K562 (cell line): Measurements from ENCODE around the gene BRPF1. TPM values are rescaled to one million over a fixed set of nuclear protein-coding genes. Genes with fewer than 3 reads are reported as not detected.

Experiments
- ATAC-seq: fragments of 200-7000 bp; cut with Tn5 transposase; 3 replicates; pipeline ENCODE4 v1.9.1; 2020; ENCODE audit warnings: moderate library complexity
- BruUV-seq: library from RNA; stranded (reverse); fragments of 400-500 nt; replicated peaks from 2 replicates; lab custom pipeline; 2021; lab: Mats Ljungman, UMichigan
- CTCF ChIA-PET: fragments of 300-600 bp; formaldehyde crosslinking; extraction: SDS; loops from one replicate; lab custom pipeline; 2021; ENCODE audit warnings: low intra/inter-chr PET ratio; lab: Yijun Ruan, JAX
- POLR2A ChIA-PET: fragments of 300-600, 350-650 bp; sonication (Branson Sonifier 250); formaldehyde crosslinking; extraction: SDS; loops from one replicate; lab custom pipeline; 2021; ENCODE audit warnings: antibody characterized with exemption, inconsistent platforms; lab: Yijun Ruan, JAX
- DNase-seq, 4 experiments: peaks; one replicate each; pipeline versions ENCODE4 v3.0.0 to v3.0.0-alpha.2; 2011 to 2018; ENCODE audit warnings: low spot score in 3 of 4, mixed read lengths in 3 of 4; ENCODE audit errors: extremely low read depth in 1 of 4
- FAIRE-seq: peaks from 2 replicates; lab custom pipeline; 2011; peaks lifted over from hg19 to GRCh38; lab: Jason Lieb, UNC
- H2AFZ ChIP-seq: 2 replicates; pipeline ENCODE4 v1.6.0; 2011; ENCODE audit warnings: low read depth, low read length, control low read depth, inconsistent platforms
- H3K27ac ChIP-seq: fragments of 200-600 bp; 3 replicates; pipeline ENCODE4 v1.8.0; 2011; ENCODE audit warnings: low read depth, mild to moderate bottlenecking, control low read depth, inconsistent platforms, low read length, moderate library complexity, mixed read lengths; ENCODE audit errors: extremely low read depth
- H3K27me3 ChIP-seq, 2 experiments: fragments of 300-600 bp in 1 of 2; 2 replicates in 1 of 2; 3 replicates in 1 of 2; pipeline versions ENCODE4 v1.6.0 to v1.8.0; 2011; ENCODE audit warnings: inconsistent platforms in 2 of 2, low read length in 2 of 2, mild to moderate bottlenecking in 1 of 2, mixed read lengths in 1 of 2, moderate library complexity in 1 of 2; ENCODE audit not compliant: control insufficient read depth in 2 of 2, insufficient read depth in 2 of 2
- H3K36me3 ChIP-seq: fragments of 300-600 bp; 3 replicates; pipeline ENCODE4 v1.8.0; 2011; ENCODE audit warnings: mild to moderate bottlenecking, low read length, inconsistent platforms; ENCODE audit not compliant: control insufficient read depth, insufficient read depth
- H3K4me1 ChIP-seq, 2 experiments: fragments of 200-600 bp in 1 of 2; replicated peaks in 1 of 2; 2 replicates in 1 of 2; 3 replicates in 1 of 2; pipeline versions ENCODE4 v1.5.1 to v1.8.0; 2011; ENCODE audit warnings: inconsistent platforms in 2 of 2, low read length in 2 of 2, mild to moderate bottlenecking in 1 of 2, mixed read lengths in 1 of 2, moderate library complexity in 1 of 2; ENCODE audit not compliant: control insufficient read depth in 2 of 2, insufficient read depth in 2 of 2
- H3K4me2 ChIP-seq: 2 replicates; pipeline ENCODE4 v1.6.1; 2011; ENCODE audit warnings: low read length, control low read depth, inconsistent platforms, mixed read lengths; ENCODE audit not compliant: insufficient read depth
- H3K4me3 ChIP-seq: fragments of 200-600 bp; sonication (generic), shearing (Covaris generic); 2 replicates; pipeline ENCODE4 v1.5.1; 2016; ENCODE audit warnings: control low read depth, inconsistent platforms
- H3K79me2 ChIP-seq: fragments of 200-600 bp; 3 replicates; pipeline ENCODE4 v1.8.0; 2011; ENCODE audit warnings: low read length, inconsistent platforms; ENCODE audit not compliant: control insufficient read depth, insufficient read depth
- H3K9ac ChIP-seq, 2 experiments: 2 replicates each; pipeline versions ENCODE4 v1.6.0 to v1.6.1; 2011; ENCODE audit warnings: low read depth in 2 of 2, low read length in 2 of 2, control low read depth in 1 of 2, inconsistent platforms in 1 of 2, mild to moderate bottlenecking in 1 of 2, mixed read lengths in 1 of 2; ENCODE audit not compliant: insufficient read depth in 1 of 2
- H3K9me1 ChIP-seq: one replicate; pipeline ENCODE4 v1.6.0; 2011; ENCODE audit warnings: inconsistent platforms, mild to moderate bottlenecking, low read length, moderate library complexity; ENCODE audit not compliant: control insufficient read depth, insufficient read depth
- H3K9me3 ChIP-seq: replicated peaks from 2 replicates; pipeline ENCODE4 v1.5.1; 2011; ENCODE audit warnings: low read depth, low read length, inconsistent platforms; ENCODE audit not compliant: control insufficient read depth, insufficient read depth
- H4K20me1 ChIP-seq: replicated peaks from 2 replicates; pipeline ENCODE4 v1.6.1; 2011; ENCODE audit warnings: low read length, inconsistent platforms, mixed read lengths; ENCODE audit not compliant: control insufficient read depth, insufficient read depth
- BHLHE40 ChIP-seq: IDR thresholded peaks from 2 replicates; pipeline ENCODE4 v1.6.1; 2011; ENCODE audit warnings: low read length, improper control_type of control experiment
- FOS ChIP-seq: IDR thresholded peaks from 3 replicates; pipeline ENCODE4 v1.6.1; 2011; ENCODE audit not compliant: insufficient read length; ENCODE audit errors: extremely low read depth
- HDAC6 ChIP-seq: IDR thresholded peaks from 2 replicates; pipeline ENCODE4 v1.6.1; 2012; ENCODE audit warnings: low read depth, mild to moderate bottlenecking, control low read depth, inconsistent platforms, low read length, moderate library complexity
- MCM7 ChIP-seq, 2 experiments: fragments of 450-650 bp; IDR thresholded peaks; 2 replicates each; pipeline ENCODE4 v1.6.1; 2016 to 2018
- RFX1 ChIP-seq: fragments of 450-650 bp; IDR thresholded peaks from 2 replicates; pipeline ENCODE4 v1.6.1; 2016; ENCODE audit warnings: mild to moderate bottlenecking, moderate library complexity
- TARDBP ChIP-seq: fragments of 450-650 bp; IDR thresholded peaks from 2 replicates; pipeline ENCODE4 v1.6.1; 2016
- ZC3H4 ChIP-seq: sonication (generic); formaldehyde crosslinking; IDR thresholded peaks from 2 replicates; pipeline ENCODE4 v1.9.0; 2021; ENCODE audit warnings: missing genetic modification reagents, borderline replicate concordance
- ZNF197 ChIP-seq: fragments of 200-800 bp; sonication (Bioruptor generic); IDR thresholded peaks from 2 replicates; pipeline ENCODE4 v1.6.1; 2016; ENCODE audit warnings: low read depth, missing genetic modification characterization, missing compliant biosample characterization
- whole genome bisulfite sequencing: fragments of 100-300 bp; shearing (Covaris generic); methylation state at CpG from one replicate; pipeline ENCODE4 v1.1.6; 2016; ENCODE audit warnings: low coverage, mixed read lengths; ENCODE audit not compliant: insufficient coverage; ENCODE audit errors: missing lambda C conversion rate; 5-methylcytosine and 5-hydroxymethylcytosine counted together
- in situ Hi-C: fragments of 300-500 bp; cut with MboI; formaldehyde crosslinking; loops from 4 replicates; pipeline ENCODE4 v1.15.0; 2018; ENCODE audit warnings: inconsistent platforms, mixed read lengths
- intact Hi-C: fragments of 100-400 bp; cut with micrococcal nuclease; formaldehyde crosslinking; loops from 2 replicates; pipeline ENCODE4 v1.14.2; 2022
- polyA plus RNA-seq, 8 experiments: library from polyadenylated mRNA; depleted of rRNA in 4 of 8; stranded (reverse) in 5 of 8; unstranded in 3 of 8; fragments of >200 nt; fragmentation: Nextera tagmentation in 2 of 8; fragmentation: Illumina TruSeq in 1 of 8; extraction: Ambion mirVana in 2 of 8; extraction: Trizol in 1 of 8; gene quantifications; 2 replicates each; pipeline versions ENCODE4 v1.2.1 to v1.2.3, GENCODE V29; 2011 to 2014; ENCODE audit warnings: inconsistent platforms in 1 of 8, missing spikeins in 1 of 8
- total RNA-seq, 7 experiments: library from RNA; depleted of rRNA in 6 of 7; stranded (reverse); fragments of >200 nt in 6 of 7; fragmentation: Illumina TruSeq in 2 of 7; extraction: Trizol in 2 of 7; gene quantifications; 2 replicates each; pipeline versions ENCODE4 v1.2.1 to v1.2.3, GENCODE V29; 2011 to 2021; ENCODE audit warnings: low replicate concordance in 1 of 7

The BRPF1 gene
- total and polyA plus RNA-seq, 9 of the 15 experiments (the other 6 are each of a cell fraction or from before 2014, with no cell fraction given), result 1.1 to 40.2 (median 23.5) TPM

DNA sequence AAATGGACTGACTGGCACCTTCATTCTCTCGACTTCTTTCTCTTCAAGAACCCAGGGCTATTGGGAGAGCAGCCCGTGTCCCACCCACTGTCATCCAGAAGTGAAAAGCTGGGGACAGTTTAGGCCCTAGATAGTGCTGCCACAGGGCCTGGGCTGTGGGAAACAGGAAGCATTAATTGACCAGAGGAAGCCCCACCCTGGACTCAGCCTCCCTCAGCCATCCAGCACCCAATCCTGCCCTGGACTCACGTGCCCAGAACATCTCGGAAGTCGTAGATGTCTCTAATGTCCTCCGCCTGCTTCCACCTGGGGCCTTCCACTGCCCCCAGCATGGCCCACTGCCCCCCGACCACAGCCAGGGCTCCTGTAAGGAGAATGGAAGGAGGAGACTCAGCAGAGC, 35.9 kb downstream of the BRPF1 start:
- in situ Hi-C loops, result no loop called here
- Histone ChIP-seq H3K36me3 (no peaks in the 10 kb centered on the region), H3K27me3 (no peaks in the 10 kb centered on the region), H3K9me1 (no peaks in the 10 kb centered on the region)
- ATAC-seq (no peak), FAIRE-seq (no peak)
- BruUV-seq, result no TSS peak
- WGBS, result 42% methylated on average over 7 of the region's 7 CpGs
- TF ChIP-seq RFX1 (no peak), BHLHE40 (peak; percentile 54; the same call in 1 of the 2 replicates), ZNF197 (CRISPR knock-in tag) (no peak), TARDBP (no peak), FOS (no peak), HDAC6 (no peak), ZC3H4 (CRISPR knock-in tag) (no peak), MCM7 (IDR thresholded peaks at IDR 0.05) (no peak)
- TF ChIP-seq, all 486 proteins: peak for 1
- DNase-seq, result no peak
- Histone ChIP-seq H3K9me3 (no peaks in the 10 kb centered on the region), H4K20me1 (no peaks in the 10 kb centered on the region), H3K27ac (no peak overlapping the region), H3K4me1 (peaks cover 0 to 19% of the 10 kb centered on the region in 2 experiments; a peak in 3 of 5 replicates), H3K4me3 (no peak overlapping the region), H3K4me2 (no peak overlapping the region), H3K9ac (peak overlapping the region in 1 of 2 experiments; percentile 85; a peak in 2 of 4 replicates), H3K79me2 (no peaks in the 10 kb centered on the region), H2AFZ (no peak overlapping the region)
- ChIA-PET POLR2A (interaction anchor here (0.7 to 1.3 kb wide), 6 partner anchors 11 to 20 kb away, joined by 3 to 5 read pairs (median 4); no protein-coding TSS in a partner anchor), CTCF (no interaction called here)
- intact Hi-C loops, result no loop called here
